ENCODE results near the gene PTX4.

DNA sequence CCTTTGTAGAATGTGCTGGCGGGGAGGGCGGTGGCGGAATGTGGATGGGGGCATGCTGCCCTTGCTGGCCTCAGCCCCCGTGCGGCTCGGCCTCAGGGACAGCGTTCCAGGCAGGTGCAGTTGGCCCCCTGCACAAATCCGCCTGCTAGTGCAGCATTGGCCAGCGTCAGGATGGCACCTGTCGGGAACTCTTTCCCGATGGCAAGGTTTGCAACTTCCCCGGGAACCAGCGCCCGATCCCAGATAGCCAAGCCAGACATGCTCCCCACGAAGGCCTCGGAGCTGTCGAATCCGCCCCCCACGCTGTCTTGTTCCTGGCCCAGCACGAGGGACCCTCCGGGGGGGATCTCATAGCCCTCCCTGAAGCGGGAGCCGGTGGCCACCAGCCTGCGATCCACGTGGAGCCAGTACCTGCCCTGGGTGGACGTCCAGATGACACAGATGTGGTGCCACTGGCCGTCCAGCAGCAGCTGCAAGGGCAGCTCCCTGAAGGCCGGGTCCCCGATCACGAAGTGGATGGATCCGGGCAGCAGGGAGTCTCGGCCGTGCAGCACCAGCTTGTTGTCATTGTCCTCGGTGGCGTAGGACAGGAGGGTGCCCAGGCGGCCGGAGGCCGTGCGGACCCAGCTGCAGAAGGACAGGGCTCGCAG, 2.8 kb downstream of the PTX4 start:
- TF ChIP-seq, protein P1, sequence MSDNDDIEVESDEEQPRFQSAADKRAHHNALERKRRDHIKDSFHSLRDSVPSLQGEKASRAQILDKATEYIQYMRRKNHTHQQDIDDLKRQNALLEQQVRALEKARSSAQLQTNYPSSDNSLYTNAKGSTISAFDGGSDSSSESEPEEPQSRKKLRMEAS (IDR thresholded peaks at IDR 0.05), result no peak
- TF ChIP-seq, protein P2, sequence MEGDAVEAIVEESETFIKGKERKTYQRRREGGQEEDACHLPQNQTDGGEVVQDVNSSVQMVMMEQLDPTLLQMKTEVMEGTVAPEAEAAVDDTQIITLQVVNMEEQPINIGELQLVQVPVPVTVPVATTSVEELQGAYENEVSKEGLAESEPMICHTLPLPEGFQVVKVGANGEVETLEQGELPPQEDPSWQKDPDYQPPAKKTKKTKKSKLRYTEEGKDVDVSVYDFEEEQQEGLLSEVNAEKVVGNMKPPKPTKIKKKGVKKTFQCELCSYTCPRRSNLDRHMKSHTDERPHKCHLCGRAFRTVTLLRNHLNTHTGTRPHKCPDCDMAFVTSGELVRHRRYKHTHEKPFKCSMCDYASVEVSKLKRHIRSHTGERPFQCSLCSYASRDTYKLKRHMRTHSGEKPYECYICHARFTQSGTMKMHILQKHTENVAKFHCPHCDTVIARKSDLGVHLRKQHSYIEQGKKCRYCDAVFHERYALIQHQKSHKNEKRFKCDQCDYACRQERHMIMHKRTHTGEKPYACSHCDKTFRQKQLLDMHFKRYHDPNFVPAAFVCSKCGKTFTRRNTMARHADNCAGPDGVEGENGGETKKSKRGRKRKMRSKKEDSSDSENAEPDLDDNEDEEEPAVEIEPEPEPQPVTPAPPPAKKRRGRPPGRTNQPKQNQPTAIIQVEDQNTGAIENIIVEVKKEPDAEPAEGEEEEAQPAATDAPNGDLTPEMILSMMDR (IDR thresholded peaks at IDR 0.05; ENCODE audit: low read depth, low read length, missing input control), result no peak
- TF ChIP-seq ATF3 (IDR thresholded peaks at IDR 0.05), result no peak
- TF ChIP-seq, protein P3, sequence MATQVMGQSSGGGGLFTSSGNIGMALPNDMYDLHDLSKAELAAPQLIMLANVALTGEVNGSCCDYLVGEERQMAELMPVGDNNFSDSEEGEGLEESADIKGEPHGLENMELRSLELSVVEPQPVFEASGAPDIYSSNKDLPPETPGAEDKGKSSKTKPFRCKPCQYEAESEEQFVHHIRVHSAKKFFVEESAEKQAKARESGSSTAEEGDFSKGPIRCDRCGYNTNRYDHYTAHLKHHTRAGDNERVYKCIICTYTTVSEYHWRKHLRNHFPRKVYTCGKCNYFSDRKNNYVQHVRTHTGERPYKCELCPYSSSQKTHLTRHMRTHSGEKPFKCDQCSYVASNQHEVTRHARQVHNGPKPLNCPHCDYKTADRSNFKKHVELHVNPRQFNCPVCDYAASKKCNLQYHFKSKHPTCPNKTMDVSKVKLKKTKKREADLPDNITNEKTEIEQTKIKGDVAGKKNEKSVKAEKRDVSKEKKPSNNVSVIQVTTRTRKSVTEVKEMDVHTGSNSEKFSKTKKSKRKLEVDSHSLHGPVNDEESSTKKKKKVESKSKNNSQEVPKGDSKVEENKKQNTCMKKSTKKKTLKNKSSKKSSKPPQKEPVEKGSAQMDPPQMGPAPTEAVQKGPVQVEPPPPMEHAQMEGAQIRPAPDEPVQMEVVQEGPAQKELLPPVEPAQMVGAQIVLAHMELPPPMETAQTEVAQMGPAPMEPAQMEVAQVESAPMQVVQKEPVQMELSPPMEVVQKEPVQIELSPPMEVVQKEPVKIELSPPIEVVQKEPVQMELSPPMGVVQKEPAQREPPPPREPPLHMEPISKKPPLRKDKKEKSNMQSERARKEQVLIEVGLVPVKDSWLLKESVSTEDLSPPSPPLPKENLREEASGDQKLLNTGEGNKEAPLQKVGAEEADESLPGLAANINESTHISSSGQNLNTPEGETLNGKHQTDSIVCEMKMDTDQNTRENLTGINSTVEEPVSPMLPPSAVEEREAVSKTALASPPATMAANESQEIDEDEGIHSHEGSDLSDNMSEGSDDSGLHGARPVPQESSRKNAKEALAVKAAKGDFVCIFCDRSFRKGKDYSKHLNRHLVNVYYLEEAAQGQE (IDR thresholded peaks at IDR 0.05), result no peak
- TF ChIP-seq FOXA1 (IDR thresholded peaks at IDR 0.05), result no peak
- no peak for TF ChIP-seq HNF4A (conservative IDR thresholded peaks at IDR 0.05)
- no peak for TF ChIP-seq RXRA (IDR thresholded peaks at IDR 0.05)
- TF ChIP-seq JUND (IDR thresholded peaks at IDR 0.05), result no peak
- no peak for TF ChIP-seq TAF1 (conservative IDR thresholded peaks at IDR 0.05)
- no peak for TF ChIP-seq FOXA2 (IDR thresholded peaks at IDR 0.05)
- TF ChIP-seq, protein P4, sequence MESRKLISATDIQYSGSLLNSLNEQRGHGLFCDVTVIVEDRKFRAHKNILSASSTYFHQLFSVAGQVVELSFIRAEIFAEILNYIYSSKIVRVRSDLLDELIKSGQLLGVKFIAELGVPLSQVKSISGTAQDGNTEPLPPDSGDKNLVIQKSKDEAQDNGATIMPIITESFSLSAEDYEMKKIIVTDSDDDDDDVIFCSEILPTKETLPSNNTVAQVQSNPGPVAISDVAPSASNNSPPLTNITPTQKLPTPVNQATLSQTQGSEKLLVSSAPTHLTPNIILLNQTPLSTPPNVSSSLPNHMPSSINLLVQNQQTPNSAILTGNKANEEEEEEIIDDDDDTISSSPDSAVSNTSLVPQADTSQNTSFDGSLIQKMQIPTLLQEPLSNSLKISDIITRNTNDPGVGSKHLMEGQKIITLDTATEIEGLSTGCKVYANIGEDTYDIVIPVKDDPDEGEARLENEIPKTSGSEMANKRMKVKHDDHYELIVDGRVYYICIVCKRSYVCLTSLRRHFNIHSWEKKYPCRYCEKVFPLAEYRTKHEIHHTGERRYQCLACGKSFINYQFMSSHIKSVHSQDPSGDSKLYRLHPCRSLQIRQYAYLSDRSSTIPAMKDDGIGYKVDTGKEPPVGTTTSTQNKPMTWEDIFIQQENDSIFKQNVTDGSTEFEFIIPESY (IDR thresholded peaks at IDR 0.05), result no peak

Data from liver (tissue), 3 donors.